HG03457 (cell line): ENCODE results near the gene NSG1.
"Not testable (repeated sequence)": the region's sequence is repeated elsewhere in the genome, so short reads cannot be mapped to it uniquely, and the experiment has no call there.

Experiments used
- ATAC-seq: cut with Tn5 transposase; IDR thresholded peaks from one replicate; pipeline ENCODE4 v1.9.1; 2021; ENCODE audit warnings: moderate number of reproducible peaks; ENCODE audit not compliant: unreplicated experiment

NSG1 gene

DNA sequence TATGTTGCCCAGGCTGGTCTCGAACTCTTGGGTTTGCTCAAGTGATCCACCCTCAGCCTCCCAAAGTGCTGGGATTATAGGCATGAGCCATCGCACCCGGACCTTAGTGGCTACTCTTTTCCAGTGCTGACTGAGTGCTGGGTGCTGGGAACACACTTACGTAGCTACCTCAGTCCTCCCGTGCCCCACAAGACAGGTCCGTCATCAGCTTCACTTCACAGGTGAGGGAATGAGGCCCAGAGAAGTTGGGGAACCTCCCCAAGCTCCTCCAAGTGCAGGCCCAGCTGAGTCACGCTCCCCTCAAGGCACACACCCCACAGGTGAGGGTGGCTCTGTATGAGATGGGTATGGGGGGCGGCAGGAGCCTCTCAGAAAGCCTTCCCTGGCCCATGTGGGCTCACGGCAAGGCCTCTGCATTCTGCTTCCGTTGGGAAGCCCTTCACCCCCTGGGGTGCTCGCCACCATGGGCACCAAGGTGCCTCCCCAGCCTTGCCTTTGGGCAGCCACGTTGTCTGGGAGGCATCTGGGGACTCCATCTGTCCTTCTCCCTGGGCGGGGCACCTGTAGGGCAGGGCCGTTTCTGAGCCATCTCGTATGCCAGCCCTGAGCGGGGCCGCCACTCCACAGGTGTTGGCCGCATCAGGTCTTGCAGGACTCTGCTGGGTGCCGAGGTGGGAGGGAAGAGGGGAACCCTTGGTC lies 28.4 kb downstream of the NSG1 start:
- ATAC-seq, result no peak

DNA sequence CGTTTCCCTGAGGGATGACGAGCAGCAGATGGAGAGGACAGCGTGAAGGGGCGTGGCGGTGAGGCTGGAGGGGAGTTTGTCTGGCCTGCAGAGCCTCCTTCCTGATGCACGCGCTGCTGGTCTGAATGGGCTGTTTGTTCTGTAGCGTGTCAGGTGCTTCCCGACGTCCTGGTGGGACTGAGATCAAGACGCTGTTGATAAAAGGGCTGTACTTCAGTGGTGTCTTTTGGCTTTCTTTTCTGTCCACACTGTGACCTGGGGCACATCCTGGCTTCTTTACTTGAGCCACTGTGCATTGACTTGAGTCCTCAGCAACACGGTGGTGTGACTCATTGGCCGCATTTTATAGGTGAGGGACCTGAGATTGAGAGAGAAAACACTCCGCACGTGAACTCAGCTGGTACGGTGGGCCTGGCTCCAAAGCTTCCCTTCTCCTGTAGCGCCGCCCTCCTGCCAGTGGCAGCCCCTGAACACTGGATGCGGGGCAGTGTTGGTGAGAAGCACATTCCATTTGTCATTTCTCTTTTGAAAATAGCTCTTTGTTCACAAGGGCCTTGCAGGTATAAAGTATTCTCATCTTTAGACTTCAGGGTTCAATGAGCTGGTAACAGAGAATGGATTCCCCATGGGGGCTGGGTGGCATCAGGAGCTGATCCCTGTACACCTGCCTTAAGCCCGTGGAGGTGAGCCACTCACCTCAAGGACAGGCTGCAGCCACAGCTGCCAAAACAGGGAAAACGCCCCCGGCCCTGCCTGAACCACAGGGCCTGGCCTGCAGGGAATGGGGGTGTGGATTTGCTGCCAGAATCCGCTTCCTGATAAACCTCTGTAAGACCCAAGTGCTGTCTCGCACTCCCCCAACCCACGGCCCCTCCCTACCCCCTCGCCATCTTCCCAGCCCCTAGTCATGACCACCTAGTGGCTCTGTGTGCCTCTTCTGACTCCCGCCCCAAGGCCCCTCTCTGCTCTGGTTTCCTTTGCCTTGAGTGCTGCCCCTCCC lies 29.2 kb downstream of the NSG1 start:
- ATAC-seq, result no peak

DNA sequence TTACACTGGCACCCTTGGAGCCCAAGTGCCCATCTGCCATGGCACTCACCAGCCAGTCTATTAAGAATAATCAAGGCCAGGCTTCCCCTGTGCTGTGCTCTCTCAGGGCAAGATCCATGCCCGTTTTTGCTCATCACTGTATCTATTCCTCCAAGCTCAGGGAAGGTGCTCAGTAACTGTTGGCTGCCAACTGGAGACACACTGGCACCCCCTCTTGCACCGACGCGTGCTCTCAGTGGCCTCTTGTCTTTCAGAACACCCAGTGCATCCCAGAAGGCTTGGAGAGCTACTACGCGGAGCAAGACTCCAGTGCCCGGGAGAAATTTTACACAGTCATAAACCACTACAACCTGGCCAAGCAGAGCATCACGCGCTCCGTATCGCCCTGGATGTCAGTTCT lies 30.1 kb downstream of the NSG1 start:
- ATAC-seq, result no peak

DNA sequence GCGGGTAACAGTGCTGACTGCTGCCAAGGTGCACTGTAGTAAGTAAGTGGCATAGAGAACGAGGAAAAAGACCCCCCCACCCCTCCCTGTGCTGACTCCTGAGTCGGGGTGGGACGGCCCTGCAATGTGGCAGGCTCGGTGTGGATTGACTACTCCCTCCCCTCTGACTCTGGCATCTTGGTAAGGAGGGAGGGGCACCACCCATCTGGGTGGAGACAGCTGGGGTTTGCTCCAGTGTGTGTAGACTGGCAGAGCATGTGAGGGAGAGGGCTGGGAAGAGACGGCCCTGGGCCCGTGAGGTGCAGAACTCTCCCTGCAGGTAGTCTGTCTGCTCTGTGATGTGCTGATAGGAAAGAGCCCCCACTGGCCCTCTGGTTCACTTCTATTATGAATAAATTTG lies 31.0 kb downstream of the NSG1 start:
- ATAC-seq, result no peak

DNA sequence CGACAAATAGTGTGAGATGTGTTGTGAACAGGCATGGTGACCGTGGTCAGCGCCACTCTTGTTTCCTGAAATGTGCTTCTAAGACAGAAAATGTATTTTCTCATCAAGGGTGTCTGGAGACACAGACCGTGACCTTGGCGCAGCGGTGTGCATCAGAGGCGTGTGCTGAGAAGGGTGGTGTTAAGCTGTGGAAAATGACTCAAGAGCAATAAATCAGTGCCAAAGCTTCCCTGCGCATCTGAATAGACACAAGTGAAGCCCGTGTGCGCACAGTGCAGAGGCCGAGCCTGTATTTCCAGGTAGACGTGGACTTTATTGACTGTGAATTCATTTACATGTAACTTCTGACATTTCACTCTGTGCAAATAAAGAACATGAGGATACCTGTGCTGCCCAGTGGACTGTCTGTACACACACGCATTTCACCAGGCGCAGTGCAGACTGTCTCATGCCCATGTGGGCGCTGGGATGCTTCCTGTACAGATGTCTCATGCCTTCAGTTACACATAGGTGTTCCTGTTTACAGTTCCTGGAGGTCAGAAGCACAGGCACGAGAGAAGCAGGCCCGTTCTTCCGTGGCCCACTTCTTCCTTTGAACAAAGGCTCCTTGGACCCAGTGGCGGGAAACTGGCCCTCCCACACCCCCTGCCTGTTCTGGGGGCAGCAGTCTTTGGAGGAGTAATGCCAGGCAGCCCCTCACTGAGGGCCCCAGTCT lies 31.9 kb downstream of the NSG1 start:
- ATAC-seq, result no peak

DNA sequence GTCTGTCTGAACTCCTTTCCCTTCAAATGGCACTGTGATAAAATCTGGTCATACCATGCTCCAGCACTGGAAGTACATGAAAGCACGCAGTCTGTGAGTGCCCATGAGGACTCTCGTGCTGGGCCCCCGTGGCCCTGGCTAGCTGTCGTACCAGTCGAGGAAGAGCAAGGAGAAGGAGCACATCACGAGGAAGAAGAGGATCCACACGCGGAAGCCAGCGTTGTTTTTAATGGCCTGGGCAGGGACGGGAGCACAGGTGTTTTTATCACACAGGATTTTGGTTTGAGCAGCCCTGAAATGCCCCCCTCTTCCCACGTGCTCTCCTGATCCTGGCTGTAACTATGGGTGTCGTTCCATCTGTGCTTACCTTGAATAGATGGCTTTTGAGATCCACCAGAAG lies 33.0 kb downstream of the NSG1 start:
- no peak for ATAC-seq

DNA sequence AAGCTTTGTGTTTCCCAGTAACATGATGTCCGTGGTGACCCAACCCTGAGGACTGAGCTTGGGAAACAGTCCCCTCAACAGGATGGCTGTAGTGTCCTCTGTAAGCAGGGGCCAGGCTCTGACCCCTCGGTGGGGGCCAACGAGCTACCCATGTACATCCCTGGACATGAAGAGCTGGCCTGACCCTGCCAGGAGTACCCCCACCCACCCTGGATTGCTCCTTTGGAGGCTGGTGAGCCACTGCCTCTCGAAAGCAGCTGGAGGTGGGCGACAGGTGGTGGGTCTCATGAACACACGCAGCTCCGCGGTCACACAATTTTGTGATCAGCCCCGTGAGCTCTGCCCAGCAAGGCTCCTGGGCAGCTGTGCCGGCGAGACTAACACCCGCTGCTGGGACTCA lies 33.5 kb downstream of the NSG1 start:
- no peak for ATAC-seq

DNA sequence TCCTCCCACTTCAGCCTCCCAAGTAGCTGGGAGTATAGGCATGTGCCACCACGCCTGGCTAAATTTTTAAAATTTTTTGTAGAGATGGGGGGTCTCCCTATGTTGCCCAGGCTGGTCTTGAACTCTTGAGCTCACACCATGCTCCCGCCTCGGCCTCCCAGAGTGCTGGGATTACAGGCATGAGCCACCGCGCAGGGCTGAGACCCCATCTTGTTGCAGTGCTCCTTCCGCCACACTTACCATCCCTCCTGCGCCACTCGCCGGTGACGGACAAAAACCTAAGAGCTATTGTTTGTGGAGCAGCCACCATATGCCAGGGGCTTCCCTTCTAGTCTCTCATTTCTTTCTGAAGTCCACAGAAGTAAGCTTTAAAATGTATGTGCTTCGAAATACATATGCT lies 34.5 kb downstream of the NSG1 start:
- no peak for ATAC-seq

DNA sequence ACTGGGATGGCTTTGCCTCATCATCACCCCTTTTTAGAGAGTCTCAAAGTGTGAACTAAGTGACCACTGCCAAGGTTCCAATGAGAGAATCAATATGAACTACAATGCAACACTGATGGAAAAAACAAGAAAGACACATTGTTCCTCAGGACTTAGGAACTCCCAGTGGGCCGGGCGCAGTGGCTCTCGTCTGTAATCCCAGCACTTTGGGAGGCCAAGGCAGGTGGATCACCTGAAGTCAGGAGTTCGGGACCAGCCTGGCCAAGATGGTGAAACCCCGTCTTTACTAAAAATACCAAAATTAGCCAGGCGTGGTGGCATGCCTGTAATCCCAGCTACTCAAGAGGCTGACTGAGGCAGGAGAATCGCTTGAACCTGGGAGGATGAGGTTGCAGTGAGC lies 35.2 kb downstream of the NSG1 start:
- not testable (repeated sequence) for ATAC-seq

DNA sequence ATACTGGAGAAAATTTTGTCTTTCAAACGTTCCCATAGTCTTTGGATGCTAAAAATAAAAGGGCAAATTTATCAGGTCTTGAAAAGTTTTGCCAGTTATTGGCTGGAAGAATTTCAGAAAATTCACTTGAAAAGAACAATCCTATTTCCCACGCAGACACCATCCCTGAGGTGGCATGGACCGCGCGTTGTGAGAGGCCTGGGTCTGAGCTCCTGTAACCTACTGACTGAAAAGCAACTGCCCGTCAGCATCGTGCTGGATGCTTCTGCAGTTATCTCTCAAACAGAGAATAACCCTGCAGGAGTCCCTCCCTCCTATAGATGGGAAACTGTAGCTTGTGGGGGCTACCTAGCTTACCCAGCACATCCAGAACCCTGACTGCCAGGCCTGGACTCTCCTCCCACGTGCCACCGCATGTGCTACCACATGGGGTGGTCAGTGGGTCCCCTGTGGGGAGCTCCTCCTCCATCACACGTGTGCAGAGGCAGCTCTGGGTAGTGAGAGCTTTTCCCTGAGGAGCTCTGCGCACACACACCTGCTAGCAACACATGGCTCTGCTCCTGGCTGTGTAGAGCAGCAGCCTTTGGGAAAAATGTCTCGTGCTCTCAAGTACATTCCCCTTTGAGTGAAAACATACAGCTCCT lies 36.1 kb downstream of the NSG1 start:
- no peak for ATAC-seq

DNA sequence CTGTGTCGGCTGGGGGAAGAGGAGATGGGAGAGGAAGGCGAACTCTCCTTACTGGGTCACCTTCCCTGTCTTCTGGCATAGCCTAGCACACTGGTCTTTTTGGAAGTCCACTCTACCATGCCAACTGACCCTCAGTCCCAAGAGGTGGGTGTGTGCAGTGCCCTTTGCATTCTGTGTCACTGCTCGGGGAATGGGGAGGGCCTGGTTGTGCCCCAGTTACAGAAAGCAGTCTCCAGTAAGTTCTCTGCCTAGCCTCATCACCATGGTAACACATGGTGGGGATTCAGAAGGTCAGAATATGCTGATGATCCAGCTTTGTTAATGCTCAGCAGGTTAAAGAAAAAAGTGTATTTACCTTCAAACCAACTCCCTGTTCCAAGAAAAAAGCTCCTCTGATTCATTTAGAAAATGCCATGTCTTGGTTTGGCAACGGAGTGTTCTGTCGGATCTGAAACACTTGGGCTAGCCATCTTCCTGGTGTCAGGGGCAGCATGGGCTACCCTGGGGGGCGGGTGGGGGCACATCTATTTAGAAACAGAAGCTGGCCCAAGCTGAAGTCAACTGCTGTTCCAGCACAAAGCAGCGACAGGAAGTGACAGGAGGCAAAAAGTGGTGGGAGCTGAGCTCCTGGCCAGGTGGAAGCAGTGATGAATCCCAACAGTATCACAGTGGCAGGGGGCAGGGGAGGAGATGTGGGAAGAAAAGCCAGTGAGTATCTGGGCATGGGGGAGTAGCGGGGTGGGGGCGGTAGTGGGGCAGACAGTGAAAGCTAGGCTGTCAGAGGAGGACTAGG lies 37.0 kb downstream of the NSG1 start:
- ATAC-seq, result no peak

DNA sequence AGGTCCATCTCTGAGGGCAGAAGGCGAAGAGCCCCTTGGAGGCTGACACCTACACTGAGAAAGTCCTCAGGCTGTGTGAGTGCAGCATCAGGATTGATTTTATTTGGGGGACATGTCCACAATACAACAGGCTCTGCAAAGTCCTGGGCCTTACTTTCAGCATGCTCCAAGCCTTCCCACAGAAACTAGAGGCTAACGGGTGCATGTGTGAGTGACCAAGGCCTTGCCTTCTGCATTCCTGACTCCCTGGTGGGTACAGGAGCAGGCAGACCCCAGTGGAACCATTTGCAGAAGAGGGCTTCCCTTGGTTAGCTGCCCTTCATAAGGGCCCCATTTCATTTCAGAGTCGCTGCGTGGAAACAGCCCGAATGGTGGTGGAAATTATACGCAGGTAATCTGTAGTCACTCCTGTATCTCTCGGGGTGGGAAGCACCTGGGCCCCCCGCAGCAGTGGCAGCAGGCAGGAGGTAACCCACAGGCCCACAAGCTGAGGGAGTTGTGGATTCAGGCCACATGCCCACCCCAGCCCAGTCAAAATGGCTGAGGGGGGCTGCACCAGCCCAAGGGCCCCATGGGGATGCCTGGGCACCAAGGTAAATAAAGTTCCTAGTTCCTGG lies 37.7 kb downstream of the NSG1 start:
- no peak for ATAC-seq

DNA sequence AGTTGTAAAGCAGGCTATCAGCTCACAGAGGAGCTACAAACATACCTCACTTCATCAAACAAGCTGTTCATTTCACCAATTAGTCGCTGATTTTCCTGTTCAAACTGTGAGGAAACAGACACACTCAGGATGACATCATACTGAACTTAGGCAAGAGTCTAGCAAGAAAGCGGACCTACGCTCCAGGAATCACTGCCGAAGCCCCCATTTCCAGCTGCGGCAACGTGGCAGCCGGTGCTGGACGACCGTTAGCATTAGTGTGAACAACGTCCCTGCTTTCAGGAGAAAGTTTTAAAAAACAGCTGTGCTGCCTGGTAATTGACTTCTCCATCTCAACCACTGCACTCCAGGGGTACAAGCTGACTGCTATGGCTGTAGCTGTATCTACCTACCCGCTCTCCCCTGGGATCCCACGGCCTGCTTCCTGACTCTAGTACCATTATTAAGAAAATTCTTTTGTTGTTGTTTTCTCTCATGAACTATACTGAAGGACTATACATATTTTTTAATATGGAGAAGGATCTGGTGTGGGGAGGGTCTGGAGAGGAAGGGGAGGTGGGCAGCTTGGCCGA lies 38.3 kb downstream of the NSG1 start:
- ATAC-seq, result no peak

DNA sequence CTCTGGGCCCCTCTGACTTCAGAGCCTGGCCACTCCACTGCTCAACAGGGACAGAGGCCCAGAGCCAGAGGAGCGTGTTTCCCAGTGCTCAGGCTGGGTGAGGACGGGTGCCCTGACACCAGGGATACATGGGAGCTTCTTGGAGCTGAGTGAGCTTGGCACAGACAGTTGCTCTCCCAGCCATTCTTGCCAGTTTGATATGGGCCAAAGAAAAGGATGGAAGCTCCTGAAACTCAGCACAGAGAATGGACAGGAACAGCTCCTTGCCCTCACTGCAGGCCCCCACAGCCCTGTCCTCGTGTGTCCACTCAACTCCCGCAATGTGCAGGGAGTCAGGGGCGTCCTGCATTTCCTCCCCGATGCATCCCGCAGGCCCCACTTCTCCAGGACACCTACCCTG lies 38.8 kb downstream of the NSG1 start:
- ATAC-seq, result no peak

DNA sequence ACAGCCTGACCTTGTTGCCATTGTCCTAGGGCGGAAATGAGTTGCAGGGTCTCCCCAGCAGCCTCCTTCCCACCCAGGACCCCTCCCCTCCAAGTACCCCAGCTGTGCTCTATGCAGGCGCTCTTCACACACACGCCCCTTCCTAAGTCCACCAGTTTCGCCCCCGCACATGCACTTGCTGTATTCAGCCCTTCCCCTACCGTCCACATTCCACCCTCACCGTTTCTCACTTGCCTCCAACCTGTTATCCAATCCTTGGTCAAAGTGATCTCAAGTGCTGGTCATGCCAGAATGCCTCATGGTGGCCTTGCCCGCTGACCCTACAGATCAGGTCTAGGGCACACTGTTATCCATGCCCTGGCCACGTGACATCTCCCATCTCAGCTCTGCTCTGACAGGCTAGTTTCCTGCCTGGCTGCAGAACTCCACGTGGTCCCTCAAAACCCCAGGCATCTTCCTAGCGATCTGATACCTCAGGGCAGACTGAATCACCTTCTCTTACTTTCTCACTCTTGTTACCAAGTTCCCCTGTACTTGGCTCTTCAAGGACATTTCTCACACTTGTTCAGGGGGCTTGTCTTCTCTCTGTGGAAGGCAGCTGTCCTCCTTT lies 39.7 kb downstream of the NSG1 start:
- ATAC-seq, result no peak

DNA sequence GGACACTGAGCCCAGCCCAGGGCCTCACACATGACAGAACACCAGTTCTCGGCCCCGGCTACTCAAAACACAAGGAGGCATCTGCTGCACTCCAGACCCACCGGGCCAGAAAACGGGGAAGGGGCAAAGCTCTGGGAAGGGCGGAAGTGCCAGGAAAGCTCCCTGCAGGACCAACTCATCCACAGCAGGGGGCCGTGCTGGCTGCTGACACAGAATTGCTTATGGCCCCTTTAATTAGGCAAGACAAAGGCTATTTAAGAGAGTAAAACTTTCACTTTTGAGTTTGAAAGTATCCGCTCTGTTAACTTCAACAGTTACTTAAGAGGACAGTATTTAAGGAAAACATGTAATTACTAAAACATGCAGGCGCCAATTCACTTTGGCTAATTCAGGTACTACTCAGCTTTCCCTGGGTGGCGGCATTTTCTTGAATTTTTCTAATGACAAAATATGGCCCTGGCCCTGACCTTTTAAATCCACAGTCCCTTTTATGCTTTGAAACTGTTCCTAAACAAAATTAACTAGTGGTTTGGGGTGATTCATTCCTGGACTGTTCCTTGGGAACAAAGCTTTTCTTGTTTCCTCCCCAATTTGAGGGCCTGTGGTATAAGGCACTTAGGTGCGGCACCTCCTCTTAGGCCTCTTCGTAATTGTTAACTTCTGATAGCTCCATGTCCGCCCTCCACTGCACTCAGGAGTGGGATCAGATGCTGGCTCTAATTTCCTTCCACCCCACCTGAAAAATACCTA lies 40.4 kb downstream of the NSG1 start:
- ATAC-seq, result no peak

DNA sequence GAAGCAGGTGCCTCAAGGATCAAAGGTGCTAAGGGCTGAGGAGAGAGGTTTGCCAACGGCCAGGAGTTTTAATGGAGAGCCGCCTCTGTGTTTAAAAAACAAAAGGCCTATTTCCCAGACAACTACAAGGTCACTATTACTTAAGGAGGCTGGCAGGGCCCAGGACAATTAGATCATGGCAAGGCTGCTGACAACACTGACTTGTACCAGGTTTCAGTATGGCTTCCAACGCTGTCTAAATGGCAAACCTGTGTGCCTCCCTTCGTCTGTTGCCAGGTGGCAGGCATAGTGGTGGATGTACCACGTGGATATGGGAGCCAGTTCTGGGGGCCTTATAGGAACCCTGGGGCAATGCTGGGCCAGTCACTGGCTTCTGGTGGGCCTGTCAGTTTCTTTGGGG lies 41.0 kb downstream of the NSG1 start:
- ATAC-seq, result no peak
